ENCODE data around the gene IGFLR1. TPM values are rescaled to one million over a fixed set of nuclear protein-coding genes. Genes with fewer than 3 reads are reported as not detected.

Gene IGFLR1
- total and polyA plus RNA-seq, 2 of the 4 experiments (the other 2 are of a cell fraction): 0.72 to 2.7 TPM

DNA sequence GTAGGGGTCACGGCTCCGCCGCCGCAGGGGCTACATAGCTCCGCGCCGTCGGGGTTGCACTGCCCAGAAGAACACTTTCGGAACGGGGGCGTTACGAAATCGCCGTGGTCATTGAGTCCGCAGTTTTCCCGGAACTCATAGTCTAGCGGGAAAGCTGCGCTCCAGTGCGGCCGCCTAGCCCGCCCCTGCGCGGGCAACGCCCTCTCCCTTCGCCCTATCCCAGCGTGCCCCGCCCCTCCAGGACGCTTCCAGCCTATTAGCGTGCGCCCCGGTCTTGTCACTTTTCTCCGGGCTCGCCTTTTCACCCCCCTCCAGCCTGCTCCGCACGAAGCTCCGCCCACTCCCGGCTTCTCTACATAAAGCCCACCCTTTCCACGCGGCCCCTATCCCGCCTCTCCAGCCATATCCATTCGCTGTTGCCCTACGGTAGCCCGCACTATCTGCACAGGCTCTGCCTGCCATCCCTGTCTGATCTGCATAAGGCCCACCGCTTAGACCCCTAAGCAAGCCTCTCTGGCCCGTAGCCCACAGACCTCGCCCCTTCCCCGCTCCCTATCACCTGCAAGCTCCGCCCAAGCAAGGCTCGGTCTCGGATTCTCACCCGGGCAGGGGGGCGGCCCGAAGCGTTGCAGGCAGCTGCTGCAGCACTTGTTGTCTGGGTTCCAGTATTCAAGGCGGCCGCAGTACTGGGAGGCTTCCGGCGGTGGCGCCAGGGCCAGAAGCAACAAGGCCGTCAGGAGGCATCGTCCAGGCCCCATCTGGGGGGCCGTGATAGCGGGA, 1.6 kb downstream of the IGFLR1 start:
- Histone ChIP-seq H2BK5ac (ENCODE audit: low read depth, low read length, poor library complexity, severe bottlenecking) (peak overlapping the region; percentile 45), H4K8ac (ENCODE audit: low read depth in 2 of 2, low read length in 2 of 2) (peak overlapping the region; percentile 72 to 86; a peak in 2 of 4 replicates), H3K18ac (ENCODE audit: low read depth, low read length) (no peak overlapping the region), H4K91ac (ENCODE audit: insufficient read depth, low read depth, low read length) (no peak overlapping the region; the same call in 1 of the 2 replicates), H4K5ac (ENCODE audit: low read depth, low read length) (no peak overlapping the region), H3K9me1 (ENCODE audit: insufficient read depth, low read length) (peaks cover 5% of the 10 kb centered on the region; the same call in 1 of the 2 replicates), H3K4ac (ENCODE audit: low read depth, low read length) (peak overlapping the region; percentile 23), H3K56ac (ENCODE audit: extremely low read depth, insufficient read depth, low read length) (no peak overlapping the region), H3K4me2 (ENCODE audit: low read depth, low read length) (peak overlapping the region; percentile 98), H2BK20ac (ENCODE audit: low read depth, low read length) (no peak overlapping the region), H3K14ac (replicated peaks; ENCODE audit: low read depth, low read length) (peak overlapping the region; percentile 39; the same call in 1 of the 2 replicates), H3K36me3 (ENCODE audit: control insufficient read depth, insufficient read depth, low read length) (peaks cover 28% of the 10 kb centered on the region), H2AFZ (replicated peaks; ENCODE audit: low read length, poor library complexity) (peak overlapping the region; percentile 93), H2BK15ac (ENCODE audit: low read depth, low read length) (no peak overlapping the region), H3K9ac (ENCODE audit: low read depth, low read length) (peak overlapping the region; percentile 67), H3K23ac (ENCODE audit: low read depth, low read length) (no peak overlapping the region), H3K9me3 (ENCODE audit: control insufficient read depth, insufficient read depth, low read length) (no peaks in the 10 kb centered on the region), H2BK120ac (ENCODE audit: low read depth, low read length) (no peak overlapping the region), H3K27ac (ENCODE audit: insufficient read depth, low read length) (peak overlapping the region; percentile 66), H2AK5ac (ENCODE audit: low read depth, low read length) (no peak overlapping the region), H3K79me1 (ENCODE audit: low read depth in 1 of 2, low read length in 2 of 2) (peaks cover 0 to 12% of the 10 kb centered on the region in 2 experiments; a peak in 2 of 4 replicates), H3K4me3 (ENCODE audit: insufficient read depth, low read depth, low read length) (peak overlapping the region; percentile 61), H4K20me1 (ENCODE audit: insufficient read depth, low read length) (no peaks in the 10 kb centered on the region; the same call in 1 of the 2 replicates), H3K27me3 (ENCODE audit: control insufficient read depth, insufficient read depth, low read length) (no peaks in the 10 kb centered on the region), H2AK9ac (replicated peaks; ENCODE audit: low read depth, low read length, poor library complexity) (peak overlapping the region; percentile 63), H3K4me1 (ENCODE audit: control insufficient read depth, insufficient read depth, low read length) (0 out of 2 replicates have a peak, but pooled peaks cover 3% of the 10 kb centered on the region)
- in situ Hi-C loops (cut with MboI; ENCODE audit: low sequenced_read_pairs) (no loop called here), dilution Hi-C loops (cut with HindIII; ENCODE audit: low sequenced_read_pairs, unreplicated experiment) (no loop called here), intact Hi-C loops (cut with micrococcal nuclease) (no loop called here)
- ATAC-seq (ENCODE audit: low read depth) (peak; percentile 85), DNase-seq (peak; percentile 93)
- WGBS, 2 experiments (ENCODE audit: extremely low coverage in 2 of 2, insufficient read length in 1 of 2): 1% methylated on average over 20 of the region's 63 CpGs; no CpG with 5 or more reads in 1 of the 2 experiments
- ChIA-PET CTCF (interaction anchor here (1.2 kb wide), 1 partner anchor 10 kb away, joined by 5 read pairs; no protein-coding TSS in a partner anchor), POLR2A (ENCODE audit: unreplicated experiment) (interaction anchor here (0.9 kb wide), 1 partner anchor 17 kb away, joined by 3 read pairs; no protein-coding TSS in a partner anchor)
- no TSS peak for BruUV-seq (replicated peaks)
- TF ChIP-seq, protein P1, sequence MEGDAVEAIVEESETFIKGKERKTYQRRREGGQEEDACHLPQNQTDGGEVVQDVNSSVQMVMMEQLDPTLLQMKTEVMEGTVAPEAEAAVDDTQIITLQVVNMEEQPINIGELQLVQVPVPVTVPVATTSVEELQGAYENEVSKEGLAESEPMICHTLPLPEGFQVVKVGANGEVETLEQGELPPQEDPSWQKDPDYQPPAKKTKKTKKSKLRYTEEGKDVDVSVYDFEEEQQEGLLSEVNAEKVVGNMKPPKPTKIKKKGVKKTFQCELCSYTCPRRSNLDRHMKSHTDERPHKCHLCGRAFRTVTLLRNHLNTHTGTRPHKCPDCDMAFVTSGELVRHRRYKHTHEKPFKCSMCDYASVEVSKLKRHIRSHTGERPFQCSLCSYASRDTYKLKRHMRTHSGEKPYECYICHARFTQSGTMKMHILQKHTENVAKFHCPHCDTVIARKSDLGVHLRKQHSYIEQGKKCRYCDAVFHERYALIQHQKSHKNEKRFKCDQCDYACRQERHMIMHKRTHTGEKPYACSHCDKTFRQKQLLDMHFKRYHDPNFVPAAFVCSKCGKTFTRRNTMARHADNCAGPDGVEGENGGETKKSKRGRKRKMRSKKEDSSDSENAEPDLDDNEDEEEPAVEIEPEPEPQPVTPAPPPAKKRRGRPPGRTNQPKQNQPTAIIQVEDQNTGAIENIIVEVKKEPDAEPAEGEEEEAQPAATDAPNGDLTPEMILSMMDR (conservative IDR thresholded peaks at IDR 0.05; ENCODE audit: low read depth, low read length): 0 out of 2 replicates have a peak, but pooled peaks have one; percentile 24
- peak; percentile 82 for TF ChIP-seq MXI1 (IDR thresholded peaks at IDR 0.05; ENCODE audit: borderline replicate concordance, low read depth, low read length)
- TF ChIP-seq MAZ (IDR thresholded peaks at IDR 0.05; ENCODE audit: borderline replicate concordance, low read depth, low read length): peak; percentile 73; the same call in 1 of the 2 replicates
- no peak for TF ChIP-seq RFX5 (IDR thresholded peaks at IDR 0.05; ENCODE audit: low read depth, low read length)
- TF ChIP-seq BHLHE40 (IDR thresholded peaks at IDR 0.05; ENCODE audit: low read depth, low read length): no peak
- no peak for TF ChIP-seq SMC3 (IDR thresholded peaks at IDR 0.05; ENCODE audit: low read depth, low read length)
- TF ChIP-seq RCOR1 (IDR thresholded peaks at IDR 0.05; ENCODE audit: insufficient replicate concordance, low read length): peak; percentile 16
- peak; percentile 91 for TF ChIP-seq CEBPB (IDR thresholded peaks at IDR 0.05; ENCODE audit: low read depth, low read length)
- 0 out of 2 replicates have a peak, but pooled peaks have one; percentile 2 for TF ChIP-seq RAD21 (IDR thresholded peaks at IDR 0.05; ENCODE audit: low read length)
- TF ChIP-seq CHD1 (IDR thresholded peaks at IDR 0.05; ENCODE audit: low read depth, low read length): no peak
- TF ChIP-seq POLR2A (IDR thresholded peaks at IDR 0.05; ENCODE audit: low read depth, low read length): no peak
- no peak for TF ChIP-seq MAFK (IDR thresholded peaks at IDR 0.05; ENCODE audit: low read depth, low read length)
- no peak for TF ChIP-seq NFE2L2 (IDR thresholded peaks at IDR 0.05; ENCODE audit: low read depth, low read length)
- TF ChIP-seq, protein P2, sequence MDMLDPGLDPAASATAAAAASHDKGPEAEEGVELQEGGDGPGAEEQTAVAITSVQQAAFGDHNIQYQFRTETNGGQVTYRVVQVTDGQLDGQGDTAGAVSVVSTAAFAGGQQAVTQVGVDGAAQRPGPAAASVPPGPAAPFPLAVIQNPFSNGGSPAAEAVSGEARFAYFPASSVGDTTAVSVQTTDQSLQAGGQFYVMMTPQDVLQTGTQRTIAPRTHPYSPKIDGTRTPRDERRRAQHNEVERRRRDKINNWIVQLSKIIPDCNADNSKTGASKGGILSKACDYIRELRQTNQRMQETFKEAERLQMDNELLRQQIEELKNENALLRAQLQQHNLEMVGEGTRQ (IDR thresholded peaks at IDR 0.05; ENCODE audit: low read depth, low read length): no peak
